GM18951 (cell line): ENCODE measurements around the gene LPP.

Experiments
- POLR2A ChIP-seq: IDR thresholded peaks from 4 replicates; pipeline ENCODE4 v1.6.1; 2011; ENCODE audit warnings: mild to moderate bottlenecking; ENCODE audit not compliant: insufficient read length, insufficient read depth; ENCODE audit errors: extremely low read depth
- in situ Hi-C: fragments of 300-500 bp; cut with MboI; formaldehyde crosslinking; loops from one replicate; pipeline ENCODE4 v1.12.0; 2022; ENCODE audit warnings: low sequenced_read_pairs, mixed read lengths, inconsistent platforms; ENCODE audit not compliant: unreplicated experiment

LPP gene

DNA sequence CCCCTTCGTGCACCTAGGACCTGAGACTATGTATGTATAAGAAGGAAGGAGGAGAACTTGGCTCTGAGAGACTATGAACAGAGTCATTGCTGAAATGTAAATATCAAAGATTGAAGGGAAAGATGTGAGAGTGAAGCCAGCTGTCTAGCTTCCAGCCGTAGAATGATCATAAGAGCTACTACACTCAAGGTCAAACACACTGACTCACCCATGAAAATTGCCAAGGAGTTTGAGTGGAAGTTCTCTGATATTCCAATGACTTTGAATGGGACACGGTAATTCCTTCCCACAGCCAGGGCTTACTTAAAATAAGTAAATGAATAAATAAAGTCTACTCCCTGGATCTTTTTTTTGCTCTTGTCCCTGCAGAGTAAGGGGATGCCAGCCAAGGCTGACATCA, 618.9 kb downstream of the LPP start:
- TF ChIP-seq POLR2A = no peak
- in situ Hi-C loops = no loop called here

DNA sequence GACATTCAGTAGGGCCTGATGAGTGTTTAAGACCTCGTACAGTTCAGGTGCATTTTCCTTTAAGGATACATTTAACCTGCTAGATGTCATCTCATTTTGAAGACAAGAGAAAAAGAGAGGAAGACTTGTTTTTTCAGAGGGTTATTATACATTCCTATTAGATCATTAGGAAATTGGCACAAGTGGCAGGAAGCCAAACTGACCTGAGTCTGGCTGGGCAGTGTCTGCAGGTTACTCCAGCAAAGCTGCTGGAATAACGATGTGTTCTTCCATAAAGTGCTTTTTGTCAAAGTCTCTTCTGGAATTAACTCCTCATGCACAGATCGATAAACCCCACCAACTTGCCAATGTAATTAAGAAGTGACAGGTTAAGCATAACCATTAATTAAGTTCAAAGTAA, 621.5 kb downstream of the LPP start:
- in situ Hi-C loops = no loop called here
- TF ChIP-seq POLR2A = no peak

- no peak for TF ChIP-seq POLR2A
- in situ Hi-C loops = no loop called here
These were observed 622.5 kb downstream of the LPP start for GRCh38 chr3:188776447-188776846.

DNA sequence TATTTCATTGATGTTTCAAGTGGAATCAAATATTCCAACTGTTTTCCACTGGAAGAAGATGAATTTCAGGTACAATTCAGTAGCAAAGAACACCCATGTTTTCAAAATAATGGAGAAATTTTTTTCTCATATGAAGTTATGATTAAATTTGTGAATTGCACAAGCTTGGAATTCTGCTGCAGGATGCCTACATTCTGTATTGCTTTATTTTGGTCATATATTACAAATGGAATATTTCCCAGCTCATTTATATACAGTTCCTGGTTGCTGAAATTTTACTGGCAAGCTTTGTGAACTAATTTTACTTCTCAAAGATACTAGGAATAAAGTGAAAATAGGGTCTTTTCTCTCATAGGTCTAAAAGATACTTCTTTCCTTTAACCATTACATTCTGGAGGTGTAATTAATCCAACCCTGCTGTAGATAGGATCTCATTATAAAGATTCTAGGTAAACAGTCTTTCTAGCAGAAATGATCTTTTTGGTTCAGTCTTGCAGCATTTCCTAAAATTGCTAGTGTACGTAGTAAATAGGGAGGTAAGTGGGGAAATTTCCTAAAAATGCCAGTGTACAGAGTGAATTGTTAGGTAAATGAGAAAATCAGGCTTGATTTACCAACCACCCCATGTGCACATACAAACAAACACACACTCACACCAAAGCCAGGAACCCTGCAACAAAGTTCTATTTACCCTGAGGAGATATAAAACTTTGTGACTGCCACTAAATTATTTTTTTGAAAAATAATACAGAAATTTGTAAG, 624.3 kb downstream of the LPP start:
- in situ Hi-C loops = no loop called here

GRCh38 chr3:188779281-188779980, 625.5 kb downstream of the LPP start:
- in situ Hi-C loops = no loop called here
- no peak for TF ChIP-seq POLR2A

More for the DNA sequence above, 624.3 kb downstream of the LPP start:
- no peak for TF ChIP-seq POLR2A

DNA sequence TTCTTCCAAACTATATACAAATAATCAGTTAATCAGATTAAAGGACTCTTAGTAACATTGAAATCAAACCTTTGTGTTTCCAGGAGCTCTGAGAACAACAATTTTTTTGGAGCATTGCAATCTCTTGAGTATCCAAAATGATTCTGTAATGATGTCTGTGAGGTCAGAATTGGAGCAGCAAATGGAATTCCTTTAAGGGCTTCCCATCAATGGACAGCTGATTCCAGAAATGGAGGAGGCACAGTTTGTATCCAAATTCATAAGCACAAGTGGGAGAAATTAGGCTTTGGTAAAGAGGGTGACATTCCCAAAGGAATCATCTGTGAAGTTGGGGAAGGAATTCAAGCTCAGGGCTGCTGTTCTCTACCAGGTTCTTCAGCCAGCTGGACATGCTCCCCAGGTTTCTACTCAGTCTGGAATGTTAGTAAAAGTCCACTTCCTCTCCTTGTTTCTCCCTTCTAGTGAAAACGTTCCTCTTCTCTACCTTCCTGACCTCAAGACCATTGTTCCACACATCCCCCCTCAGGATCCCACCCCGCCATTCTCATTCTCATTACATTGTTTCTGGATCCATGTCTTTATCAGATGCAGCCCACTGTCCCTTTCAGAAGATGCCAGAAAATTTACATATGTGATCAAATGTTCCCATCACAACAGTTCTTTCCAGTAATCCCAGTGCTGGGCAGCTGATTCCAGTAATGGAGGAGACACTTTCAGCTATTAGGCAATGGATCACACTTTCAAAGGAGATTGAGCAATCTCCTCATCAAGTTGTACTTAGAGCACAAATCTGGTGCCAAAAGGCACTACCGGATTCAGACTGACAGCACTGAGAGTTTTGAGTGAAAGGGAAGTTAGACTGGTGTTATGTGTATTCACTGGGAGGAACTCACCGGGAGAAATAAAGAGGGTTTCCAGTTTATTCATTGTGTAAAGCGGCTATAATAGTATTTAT, 626.5 kb downstream of the LPP start:
- TF ChIP-seq POLR2A = no peak
- in situ Hi-C loops = no loop called here

DNA sequence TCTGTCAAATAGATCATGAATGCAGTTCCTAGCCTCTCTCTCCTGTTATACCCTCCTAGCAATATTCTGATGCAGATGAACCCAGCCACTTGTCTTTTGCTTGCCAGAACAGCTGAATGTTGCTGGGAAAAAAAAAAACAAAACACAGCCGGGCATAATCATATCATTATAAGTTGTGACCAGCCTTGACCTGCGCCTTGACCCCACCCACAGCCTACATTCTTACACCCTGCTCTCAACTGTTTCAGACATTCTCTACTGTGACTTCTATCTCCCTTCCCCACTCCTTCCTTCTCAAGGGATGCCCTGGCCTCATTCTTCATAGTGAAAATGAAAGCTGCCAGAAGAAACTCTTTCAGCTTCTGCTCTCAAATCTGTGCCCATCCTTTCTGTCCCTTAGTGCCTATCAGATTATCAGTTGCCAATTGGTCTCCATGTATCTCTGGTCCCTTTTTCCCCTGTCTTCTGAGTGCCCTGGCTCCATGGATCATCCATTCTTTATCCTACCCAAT, 628.7 kb downstream of the LPP start:
- TF ChIP-seq POLR2A = no peak
- in situ Hi-C loops = no loop called here

DNA sequence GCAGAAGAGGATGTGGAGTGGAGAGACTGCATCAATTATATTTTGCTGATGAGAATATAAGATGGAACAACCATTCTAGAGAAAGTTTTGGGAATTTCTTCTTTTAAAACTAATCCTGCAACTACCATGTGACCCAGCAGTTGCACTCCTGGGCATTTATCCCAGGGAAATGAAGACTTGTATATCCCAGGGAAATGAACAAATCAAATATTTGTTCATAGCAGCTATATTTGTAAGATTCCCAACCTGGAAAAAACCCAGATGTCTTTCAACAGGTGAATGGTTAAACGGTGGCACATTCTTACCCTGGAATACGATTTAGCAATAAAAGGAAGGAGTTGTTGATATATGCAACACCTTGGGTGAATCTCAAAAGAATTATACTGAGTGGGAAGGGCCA, 632.5 kb downstream of the LPP start:
- no peak for TF ChIP-seq POLR2A
- in situ Hi-C loops = no loop called here

DNA sequence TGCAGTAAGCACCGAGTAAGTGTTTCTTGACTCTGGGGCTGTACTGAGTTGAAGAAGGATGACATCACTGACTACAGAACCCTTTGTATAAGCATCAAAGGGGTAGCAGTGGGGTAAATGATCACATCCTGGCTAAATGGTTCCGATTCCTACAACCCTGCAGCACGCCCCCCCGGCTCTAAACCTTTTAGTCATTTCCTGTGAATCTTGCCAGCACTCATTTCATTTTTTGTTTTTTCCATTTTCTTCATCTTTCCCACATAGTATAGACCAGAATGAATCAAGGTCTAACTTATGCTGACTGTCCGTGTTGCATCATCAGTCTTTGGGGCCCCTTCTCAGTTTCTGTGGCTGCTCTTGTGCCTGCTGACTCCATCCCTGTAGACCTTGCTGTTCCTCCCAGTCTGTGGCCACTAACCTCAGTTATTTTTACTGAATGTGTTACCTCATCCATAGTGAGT, 634.7 kb downstream of the LPP start:
- no peak for TF ChIP-seq POLR2A
- in situ Hi-C loops = no loop called here

GRCh38 chr3:188789251-188789650, 635.3 kb downstream of the LPP start:
- in situ Hi-C loops = no loop called here
- no peak for TF ChIP-seq POLR2A

GRCh38 chr3:188791311-188791710, 637.4 kb downstream of the LPP start:
- TF ChIP-seq POLR2A = no peak
- in situ Hi-C loops = no loop called here

DNA sequence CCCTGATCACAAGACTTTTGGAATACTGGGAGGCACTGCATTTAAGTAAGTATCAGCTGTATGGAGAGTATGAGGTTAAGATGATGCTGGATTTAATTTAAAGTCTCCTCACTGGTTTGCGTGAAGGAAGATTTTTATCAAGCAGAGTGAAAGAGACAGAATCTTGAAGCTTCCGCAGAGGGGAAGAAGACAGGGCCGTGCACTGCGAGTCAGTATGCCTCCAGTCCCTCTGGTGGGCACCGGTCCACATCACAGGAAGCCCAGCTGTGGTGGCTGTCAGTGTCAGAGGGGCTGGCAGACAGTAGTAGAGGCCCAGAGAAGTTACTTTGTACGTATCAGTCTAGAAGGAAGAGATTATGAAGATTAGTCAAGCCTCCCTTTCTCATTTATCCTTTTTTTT, 638.8 kb downstream of the LPP start:
- no peak for TF ChIP-seq POLR2A
- in situ Hi-C loops = no loop called here

GRCh38 chr3:188796122-188796631, 642.2 kb downstream of the LPP start:
- TF ChIP-seq POLR2A = no peak
- in situ Hi-C loops = no loop called here
